ENCODE data around the gene ID4. TPM values are rescaled to one million over a fixed set of nuclear protein-coding genes. Genes with fewer than 3 reads are reported as not detected.

The ID4 gene
- total and polyA plus RNA-seq, 2 of the 8 experiments (the other 6 are each of a cell fraction or from before 2014, with no cell fraction given) = 2.0 to 8.3 TPM

GRCh38 chr6:19857703-19858102, 20.5 kb downstream of the ID4 start:
- no peaks in the 10 kb centered on the region for H3K79me1 ChIP-seq (ENCODE audit: low read depth, low read length)
- no peak overlapping the region for H3K9ac ChIP-seq (replicated peaks in 1 of 4; ENCODE audit: extremely low read depth in 1 of 4, low read depth in 3 of 4, low read length in 3 of 4)
- ChIA-PET POLR2A (ENCODE audit: partially characterized antibody) (interaction anchor here (1.4 kb wide), 1 partner anchor 19 kb away, joined by 3 read pairs; no protein-coding TSS in a partner anchor), CTCF (ENCODE audit: partially characterized antibody) (interaction anchor here (0.7 to 1.0 kb wide), 2 partner anchors 11 to 380 kb away, joined by 3 to 4 read pairs; no protein-coding TSS in a partner anchor)
- no peak overlapping the region for H4K91ac ChIP-seq (replicated peaks; ENCODE audit: insufficient read length, low read length)
- no peak for DNase-seq (ENCODE audit: low read depth in 1 of 2, low spot score in 2 of 2)
- 0 out of 2 replicates have a peak overlapping the region, but pooled peaks have one; percentile 40 for H2BK20ac ChIP-seq (ENCODE audit: low read length)
- no peaks in the 10 kb centered on the region for H3K36me3 ChIP-seq (ENCODE audit: control insufficient read depth in 2 of 4, insufficient read depth in 4 of 4, low read length in 3 of 4)
- H2AK5ac ChIP-seq (ENCODE audit: low read depth, low read length) = no peak overlapping the region
- H2BK5ac ChIP-seq (ENCODE audit: low read depth, low read length) = no peak overlapping the region
- no peak overlapping the region for H2BK12ac ChIP-seq (ENCODE audit: low read depth, low read length)
- 93% methylated on average over 4 of the region's 4 CpGs; no CpG with 5 or more reads in 1 of the 2 experiments for WGBS, 2 experiments (ENCODE audit: extremely low coverage in 1 of 2, insufficient coverage in 1 of 2, insufficient read length in 1 of 2, insufficient replicate concordance in 2 of 2, low coverage in 1 of 2, low lambda C conversion rate in 2 of 2, missing lambda C conversion rate in 1 of 2)
- no peak overlapping the region for H2AFZ ChIP-seq (ENCODE audit: low read length)
- no peak overlapping the region for H3K14ac ChIP-seq (ENCODE audit: insufficient read length)
- no peaks in the 10 kb centered on the region for H3K79me2 ChIP-seq (ENCODE audit: control insufficient read depth in 1 of 2, insufficient read depth in 2 of 2, low read length in 2 of 2)
- no peak overlapping the region for H4K8ac ChIP-seq (ENCODE audit: extremely low read depth, insufficient read depth, low read length)
- no peaks in the 10 kb centered on the region for H3K23me2 ChIP-seq (ENCODE audit: low read depth, low read length)
- H3K4me3 ChIP-seq (ENCODE audit: extremely low read depth in 1 of 4, insufficient read depth in 2 of 4, low read depth in 3 of 4, low read length in 4 of 4) = no peak overlapping the region
- H4K5ac ChIP-seq (ENCODE audit: insufficient read length, low read depth, low read length) = no peak overlapping the region
- H3K9me3 ChIP-seq (ENCODE audit: insufficient read depth in 2 of 2, low read depth in 1 of 2, low read length in 1 of 2) = no peaks in the 10 kb centered on the region
- H2BK15ac ChIP-seq (ENCODE audit: low read length) = no peak overlapping the region
- H3K4me1 ChIP-seq (replicated peaks in 1 of 4; ENCODE audit: control insufficient read depth in 3 of 4, insufficient read depth in 4 of 4, low read length in 3 of 4) = no peaks in the 10 kb centered on the region
- H4K20me1 ChIP-seq (replicated peaks in 1 of 2; ENCODE audit: control insufficient read depth in 1 of 2, insufficient read depth in 2 of 2, low read length in 2 of 2) = no peaks in the 10 kb centered on the region
- no peak overlapping the region for H3K56ac ChIP-seq (replicated peaks; ENCODE audit: insufficient read length, low read depth, low read length)
- H3K27ac ChIP-seq (ENCODE audit: low read depth, low read length) = no peak overlapping the region
- no peaks in the 10 kb centered on the region for H3K27me3 ChIP-seq (replicated peaks in 1 of 4; ENCODE audit: control insufficient read depth in 3 of 4, extremely low read depth in 1 of 4, insufficient read depth in 3 of 4, low read length in 3 of 4)
- H3K4me2 ChIP-seq (ENCODE audit: insufficient read depth in 1 of 2, low read depth in 2 of 2, low read length in 2 of 2) = no peak overlapping the region
- no peak for FAIRE-seq
- no peak overlapping the region for H2BK120ac ChIP-seq (replicated peaks; ENCODE audit: low read depth, low read length)
- H3K23ac ChIP-seq (ENCODE audit: insufficient read length) = no peak overlapping the region
- no peak overlapping the region for H3K18ac ChIP-seq (ENCODE audit: extremely low read depth, low read length)
- no peak overlapping the region for H3K4ac ChIP-seq (replicated peaks; ENCODE audit: insufficient read length, low read depth, low read length)
- TF ChIP-seq KDM4A (IDR thresholded peaks at IDR 0.05; ENCODE audit: low read depth, low read length, severe bottlenecking) (no peak), NRF1 (IDR thresholded peaks at IDR 0.05; ENCODE audit: low read depth, low read length) (no peak), SP4 (IDR thresholded peaks at IDR 0.05; ENCODE audit: low read length) (no peak), SRF (IDR thresholded peaks at IDR 0.05; ENCODE audit: low read depth, low read length) (no peak), EZH2 (IDR thresholded peaks at IDR 0.05; ENCODE audit: low read depth, low read length, severe bottlenecking) (no peak), TBP (IDR thresholded peaks at IDR 0.05; ENCODE audit: low read depth, low read length) (no peak), RNF2 (IDR thresholded peaks at IDR 0.05; ENCODE audit: borderline replicate concordance, low read depth, low read length, missing control alignments, poor library complexity, severe bottlenecking) (no peak)

Data from H1 (cell line).